Smooth muscle cell (in vitro differentiated cells): ENCODE data around the gene CPLANE2. TPM values are rescaled to one million over a fixed set of nuclear protein-coding genes. Genes with fewer than 3 reads are reported as not detected.
"Not testable (repeated sequence)": the region's sequence is repeated elsewhere in the genome, so short reads cannot be mapped to it uniquely, and the experiment has no call there.

Experiments used
- DNase-seq: peaks from one replicate; lab custom pipeline; 2025; ENCODE audit not compliant: unreplicated experiment; lab: John Stamatoyannopoulos, UW
- H2AFZ ChIP-seq: fragments of 200-600 bp; sonication (generic); 2 replicates; pipeline ENCODE4 v1.6.0; 2016; ENCODE audit warnings: antibody characterized with exemption, low read depth, mild to moderate bottlenecking
- H3F3A ChIP-seq: fragments of 200-600 bp; sonication (generic); 2 replicates; pipeline ENCODE4 v1.6.0; 2017; ENCODE audit warnings: antibody characterized with exemption, low read depth
- H3K27ac ChIP-seq: fragments of 200-600 bp; sonication (generic); 2 replicates; pipeline ENCODE4 v1.5.1; 2016; ENCODE audit warnings: low read depth, mild to moderate bottlenecking
- H3K27me3 ChIP-seq: fragments of 200-600 bp; sonication (generic); 2 replicates; pipeline ENCODE4 v1.6.1; 2016; ENCODE audit warnings: low read depth, mild to moderate bottlenecking
- H3K36me3 ChIP-seq: fragments of 200-600 bp; sonication (generic); 2 replicates; pipeline ENCODE4 v1.5.1; 2016; ENCODE audit warnings: low read depth
- H3K4me1 ChIP-seq: fragments of 200-600 bp; sonication (generic); 2 replicates; pipeline ENCODE4 v1.5.1; 2016; ENCODE audit warnings: low read depth
- H3K4me2 ChIP-seq: fragments of 200-600 bp; sonication (generic); 2 replicates; pipeline ENCODE4 v1.6.0; 2016; ENCODE audit warnings: mild to moderate bottlenecking
- H3K4me3 ChIP-seq: fragments of 200-600 bp; sonication (generic); 2 replicates; pipeline ENCODE4 v1.5.1; 2016; ENCODE audit warnings: mild to moderate bottlenecking
- H3K79me2 ChIP-seq: fragments of 200-600 bp; sonication (generic); 2 replicates; pipeline ENCODE4 v1.6.0; 2016; ENCODE audit warnings: low read depth, mild to moderate bottlenecking
- H3K9ac ChIP-seq: fragments of 200-600 bp; sonication (generic); 2 replicates; pipeline ENCODE4 v1.6.0; 2016; ENCODE audit warnings: low read depth
- H3K9me3 ChIP-seq: fragments of 200-600 bp; sonication (generic); replicated peaks from 2 replicates; pipeline ENCODE4 v1.5.1; 2016; ENCODE audit warnings: low read depth
- H4K20me1 ChIP-seq: fragments of 200-600 bp; sonication (generic); 2 replicates; pipeline ENCODE4 v1.6.0; 2016; ENCODE audit warnings: low read depth
- WGBS: methylation state at CpG from one replicate; pipeline ENCODE4 v1.1.7; 2016; ENCODE audit warnings: low lambda C conversion rate; 5-methylcytosine and 5-hydroxymethylcytosine counted together
- polyA plus RNA-seq: library from polyadenylated mRNA; unstranded; fragments of >200 nt; fragmentation: Nextera tagmentation; extraction: Ambion mirVana; gene quantifications from 2 replicates; pipeline ENCODE4 v1.2.1, GENCODE V29; 2016
- total RNA-seq: library from RNA; depleted of rRNA; stranded (reverse); fragments of >200 nt; gene quantifications from 2 replicates; pipeline ENCODE4 v1.2.3, GENCODE V29; 2014
- TF ChIP-seq, protein P1 (sequence below): fragments of 200-600 bp; sonication (generic); IDR thresholded peaks from 2 replicates; pipeline ENCODE4 v1.5.1; 2017; ENCODE audit warnings: borderline replicate concordance, mild to moderate bottlenecking, antibody characterized with exemption; ENCODE audit not compliant: insufficient read depth, poor library complexity, severe bottlenecking

The CPLANE2 gene
- total and polyA plus RNA-seq, 2 experiments from 2014 or later, result 2.2 to 2.5 TPM

DNA sequence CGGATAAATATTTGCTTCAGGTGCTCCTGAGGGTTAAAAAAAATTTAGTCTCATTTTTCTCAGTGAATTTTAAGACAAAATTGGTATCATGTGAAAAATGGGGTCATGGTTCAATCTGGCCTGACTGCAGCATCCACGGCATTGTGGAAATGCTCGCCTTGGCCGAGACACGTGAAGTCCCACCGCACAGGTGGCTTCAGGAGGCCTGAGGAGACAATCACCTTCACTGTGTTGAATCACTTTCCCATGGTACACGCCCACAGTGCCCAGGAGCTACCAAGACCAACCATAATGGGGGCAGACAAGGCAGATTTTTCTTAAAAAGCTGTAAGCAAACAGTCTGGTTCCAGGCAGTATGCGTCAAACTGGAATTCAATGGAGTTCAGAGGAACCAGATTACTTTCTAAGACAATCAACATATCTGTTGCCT lies 11.0 kb upstream of the CPLANE2 start:
- H3K4me1 ChIP-seq, result peaks cover 4% of the 10 kb centered on the region
- H3K4me2 ChIP-seq, result peak overlapping the region; percentile 59
- no peaks in the 10 kb centered on the region for H3K9me3 ChIP-seq
- WGBS, result 90% methylated on average over 8 of the region's 8 CpGs
- H3F3A ChIP-seq, result peaks cover 16% of the 10 kb centered on the region
- H3K9ac ChIP-seq, result no peak overlapping the region
- no peak for DNase-seq
- H4K20me1 ChIP-seq, result peaks cover 46% of the 10 kb centered on the region
- TF ChIP-seq, protein P1, sequence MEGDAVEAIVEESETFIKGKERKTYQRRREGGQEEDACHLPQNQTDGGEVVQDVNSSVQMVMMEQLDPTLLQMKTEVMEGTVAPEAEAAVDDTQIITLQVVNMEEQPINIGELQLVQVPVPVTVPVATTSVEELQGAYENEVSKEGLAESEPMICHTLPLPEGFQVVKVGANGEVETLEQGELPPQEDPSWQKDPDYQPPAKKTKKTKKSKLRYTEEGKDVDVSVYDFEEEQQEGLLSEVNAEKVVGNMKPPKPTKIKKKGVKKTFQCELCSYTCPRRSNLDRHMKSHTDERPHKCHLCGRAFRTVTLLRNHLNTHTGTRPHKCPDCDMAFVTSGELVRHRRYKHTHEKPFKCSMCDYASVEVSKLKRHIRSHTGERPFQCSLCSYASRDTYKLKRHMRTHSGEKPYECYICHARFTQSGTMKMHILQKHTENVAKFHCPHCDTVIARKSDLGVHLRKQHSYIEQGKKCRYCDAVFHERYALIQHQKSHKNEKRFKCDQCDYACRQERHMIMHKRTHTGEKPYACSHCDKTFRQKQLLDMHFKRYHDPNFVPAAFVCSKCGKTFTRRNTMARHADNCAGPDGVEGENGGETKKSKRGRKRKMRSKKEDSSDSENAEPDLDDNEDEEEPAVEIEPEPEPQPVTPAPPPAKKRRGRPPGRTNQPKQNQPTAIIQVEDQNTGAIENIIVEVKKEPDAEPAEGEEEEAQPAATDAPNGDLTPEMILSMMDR, result no peak
- no peak overlapping the region for H2AFZ ChIP-seq
- no peaks in the 10 kb centered on the region for H3K79me2 ChIP-seq
- H3K27me3 ChIP-seq, result no peaks in the 10 kb centered on the region
- H3K27ac ChIP-seq, result peak overlapping the region; percentile 1
- H3K4me3 ChIP-seq, result no peak overlapping the region
- no peaks in the 10 kb centered on the region for H3K36me3 ChIP-seq

DNA sequence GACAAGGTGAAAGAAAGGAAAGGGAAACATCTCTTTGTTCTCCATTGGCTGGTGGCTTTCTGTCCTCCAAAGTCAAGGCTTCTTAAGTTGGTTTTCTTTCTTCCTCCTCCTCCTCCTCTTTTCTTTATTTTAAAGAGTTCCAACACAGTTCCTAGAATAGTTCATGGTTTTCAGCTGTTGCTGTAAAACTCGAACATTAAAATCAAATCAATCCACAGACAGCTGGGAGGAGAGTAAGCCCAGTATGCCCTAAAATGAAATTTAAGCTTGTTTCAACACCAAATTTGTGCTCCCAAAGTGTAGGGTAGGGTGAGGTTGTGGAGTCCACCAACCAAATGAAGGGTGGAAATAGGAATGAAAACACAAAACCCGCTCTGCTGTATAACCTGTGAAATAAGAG lies 10.5 kb upstream of the CPLANE2 start:
- DNase-seq, result no peak
- 86% methylated on average over 2 of the region's 2 CpGs for WGBS
- Histone ChIP-seq H3K27me3 (no peaks in the 10 kb centered on the region), H3K4me2 (no peak overlapping the region), H3K4me3 (no peak overlapping the region), H3K27ac (no peak overlapping the region), H4K20me1 (peaks cover 41% of the 10 kb centered on the region), H2AFZ (no peak overlapping the region), H3K9me3 (no peaks in the 10 kb centered on the region), H3F3A (peaks cover 16% of the 10 kb centered on the region), H3K4me1 (peaks cover 4% of the 10 kb centered on the region), H3K79me2 (no peaks in the 10 kb centered on the region), H3K9ac (no peak overlapping the region), H3K36me3 (no peaks in the 10 kb centered on the region)
- TF ChIP-seq, protein P1, result no peak

DNA sequence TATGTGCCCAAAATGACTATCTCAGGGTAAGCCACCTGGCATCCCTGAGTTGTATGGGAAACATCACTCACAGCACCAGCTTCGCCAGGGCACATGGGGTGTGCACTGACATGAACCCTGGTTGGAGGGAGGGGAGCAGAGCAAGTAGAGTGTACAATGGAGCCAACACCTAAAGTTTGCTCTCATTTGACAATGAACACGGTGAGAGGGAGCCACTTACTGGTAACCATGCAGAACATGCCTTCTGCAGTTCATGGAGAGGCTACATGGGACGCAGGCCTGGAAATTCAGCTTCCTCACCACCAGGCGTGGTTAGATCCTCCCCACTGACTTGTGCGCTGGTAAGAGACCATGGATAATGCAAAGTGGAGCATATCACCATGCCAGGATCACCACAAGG lies 10.0 kb upstream of the CPLANE2 start:
- Histone ChIP-seq H2AFZ (no peak overlapping the region), H3K4me3 (no peak overlapping the region)

DNA sequence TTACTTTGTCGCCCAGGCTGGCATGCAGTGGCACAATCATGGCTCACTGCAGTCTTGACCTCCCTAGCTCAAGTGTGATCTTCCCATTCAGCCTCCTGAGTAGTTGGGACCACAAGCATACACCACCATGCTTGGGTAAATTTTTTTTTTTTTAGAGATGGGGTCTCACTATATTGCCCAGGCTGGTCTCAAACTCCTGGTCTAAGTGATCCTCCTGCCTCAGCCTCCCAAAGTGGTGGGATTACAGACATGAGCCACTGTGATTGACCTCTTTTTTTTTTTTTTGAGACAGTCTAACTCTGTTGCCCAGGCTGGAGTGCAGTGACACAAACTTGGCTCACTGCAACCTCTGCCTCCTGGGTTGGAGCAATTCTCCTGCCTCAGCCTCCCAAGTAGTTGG lies 9.3 kb upstream of the CPLANE2 start:
- WGBS, result 96% methylated on average over 1 of the region's 1 CpG

More for the DNA sequence above, 10.0 kb upstream of the CPLANE2 start:
- Histone ChIP-seq H3K36me3 (no peaks in the 10 kb centered on the region), H3F3A (peaks cover 16% of the 10 kb centered on the region), H4K20me1 (peaks cover 41% of the 10 kb centered on the region), H3K9me3 (no peaks in the 10 kb centered on the region), H3K4me2 (no peak overlapping the region), H3K27me3 (no peaks in the 10 kb centered on the region), H3K79me2 (no peaks in the 10 kb centered on the region), H3K9ac (no peak overlapping the region), H3K4me1 (peaks cover 4% of the 10 kb centered on the region), H3K27ac (no peak overlapping the region)
- WGBS, result 92% methylated on average over 5 of the region's 5 CpGs
- TF ChIP-seq, protein P1, result no peak
- DNase-seq, result no peak

More for the DNA sequence above, 9.3 kb upstream of the CPLANE2 start:
- H3K27me3 ChIP-seq, H3K27ac ChIP-seq, H3K9me3 ChIP-seq, DNase-seq, H3K36me3 ChIP-seq, H3K9ac ChIP-seq, H3K4me3 ChIP-seq, H3K79me2 ChIP-seq, H2AFZ ChIP-seq, H3K4me2 ChIP-seq, H3K4me1 ChIP-seq: not testable (repeated sequence)
- Histone ChIP-seq H3F3A (peaks cover 16% of the 10 kb centered on the region), H4K20me1 (peaks cover 41% of the 10 kb centered on the region)
